HepG2 (cell line): ENCODE measurements around the gene ZNF444. TPM values are rescaled to one million over a fixed set of nuclear protein-coding genes. Genes with fewer than 3 reads are reported as not detected.

Source experiments
- ELF4 ChIP-seq: sonication (generic); formaldehyde crosslinking; IDR thresholded peaks from 2 replicates; pipeline ENCODE4 v1.5.0; 2020; ENCODE audit warnings: missing genetic modification reagents, mild to moderate bottlenecking, moderate library complexity, borderline replicate concordance
- MLXIP ChIP-seq: sonication (generic); formaldehyde crosslinking; IDR thresholded peaks from 2 replicates; pipeline ENCODE4 v1.9.0; 2021; ENCODE audit warnings: missing genetic modification reagents, borderline replicate concordance
- PCBP2 ChIP-seq: fragments of 200-400 bp; formaldehyde crosslinking; optimal IDR thresholded peaks from 2 replicates; pipeline ENCODE3; 2018; ENCODE audit warnings: low read length, low read depth; ENCODE audit not compliant: poor library complexity, severe bottlenecking
- REST ChIP-seq, 2 experiments: IDR thresholded peaks; 2 replicates each; pipeline ENCODE4 v1.6.1; 2011 to 2012; ENCODE audit warnings: low read length in 2 of 2, borderline replicate concordance in 1 of 2, low read depth in 1 of 2, mild to moderate bottlenecking in 1 of 2, moderate library complexity in 1 of 2
- ZBTB7B ChIP-seq: sonication (generic); formaldehyde crosslinking; IDR thresholded peaks from 2 replicates; pipeline ENCODE4 v1.4.0; 2020; ENCODE audit warnings: missing genetic modification reagents
- ZNF142 ChIP-seq: sonication (generic); formaldehyde crosslinking; IDR thresholded peaks from 2 replicates; pipeline ENCODE4 v1.4.0; 2020; ENCODE audit warnings: missing genetic modification reagents
- ZNF777 ChIP-seq: sonication (generic); formaldehyde crosslinking; IDR thresholded peaks from 2 replicates; pipeline ENCODE4 v1.4.0; 2020; ENCODE audit warnings: missing genetic modification reagents
- polyA plus RNA-seq, 8 experiments: library from polyadenylated mRNA; depleted of rRNA in 3 of 8; stranded (reverse) in 7 of 8; unstranded in 1 of 8; fragments of >200 nt; fragmentation: Illumina TruSeq in 4 of 8; extraction: Trizol in 4 of 8; gene quantifications; 2 replicates each; pipeline versions ENCODE4 v1.2.1 to v1.2.3, GENCODE V29; 2011 to 2016; ENCODE audit warnings: low read depth in 4 of 8, missing spikeins in 1 of 8, mixed read lengths in 1 of 8; ENCODE audit not compliant: insufficient read depth in 1 of 8
- total RNA-seq, 5 experiments: library from RNA; depleted of rRNA; stranded (reverse); fragments of >200 nt; fragmentation: Illumina TruSeq; extraction: Trizol; gene quantifications; 2 replicates each; pipeline ENCODE4 v1.2.3, GENCODE V29; 2016; ENCODE audit warnings: low read depth in 1 of 5
- TF ChIP-seq, protein P1 (sequence below): IDR thresholded peaks from 2 replicates; pipeline ENCODE4 v1.6.1; 2016; ENCODE audit warnings: missing compliant biosample characterization, missing genetic modification reagents, borderline replicate concordance

ZNF444 gene
- total and polyA plus RNA-seq, 2 of the 13 experiments (the other 11 are each of a cell fraction or from before 2014, with no cell fraction given) = 27.4 to 30.3 TPM

- TF ChIP-seq MLXIP (no peak), PCBP2 (no peak), ZNF142 (CRISPR knock-in tag) (no peak), ZBTB7B (CRISPR knock-in tag) (peak; percentile 98), REST (IDR thresholded peaks at IDR 0.05; ENCODE audit: borderline replicate concordance in 1 of 2, low read depth in 1 of 2, low read length in 2 of 2) (peak in 1 of 2 experiments; percentile 21; a peak in 1 of 4 replicates), ELF4 (CRISPR knock-in tag) (no peak), ZNF777 (no peak)
- TF ChIP-seq, protein P1, sequence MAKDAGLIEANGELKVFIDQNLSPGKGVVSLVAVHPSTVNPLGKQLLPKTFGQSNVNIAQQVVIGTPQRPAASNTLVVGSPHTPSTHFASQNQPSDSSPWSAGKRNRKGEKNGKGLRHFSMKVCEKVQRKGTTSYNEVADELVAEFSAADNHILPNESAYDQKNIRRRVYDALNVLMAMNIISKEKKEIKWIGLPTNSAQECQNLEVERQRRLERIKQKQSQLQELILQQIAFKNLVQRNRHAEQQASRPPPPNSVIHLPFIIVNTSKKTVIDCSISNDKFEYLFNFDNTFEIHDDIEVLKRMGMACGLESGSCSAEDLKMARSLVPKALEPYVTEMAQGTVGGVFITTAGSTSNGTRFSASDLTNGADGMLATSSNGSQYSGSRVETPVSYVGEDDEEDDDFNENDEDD (CRISPR knock-in tag) = no peak
Observed at GRCh38 chr19:56110515-56111448, 30.3 kb upstream of the ZNF444 start (continued).
